ENCODE measurements around the gene DSN1. TPM values are rescaled to one million over a fixed set of nuclear protein-coding genes. Genes with fewer than 3 reads are reported as not detected.
A peak's percentile ranks its signal among the peaks of the same experiment; 100 is the strongest.

Gene DSN1
- total and polyA plus RNA-seq, 9 of the 15 experiments (the other 6 are each of a cell fraction or from before 2014, with no cell fraction given) = 23.3 to 45.3 (median 31.1) TPM

DNA sequence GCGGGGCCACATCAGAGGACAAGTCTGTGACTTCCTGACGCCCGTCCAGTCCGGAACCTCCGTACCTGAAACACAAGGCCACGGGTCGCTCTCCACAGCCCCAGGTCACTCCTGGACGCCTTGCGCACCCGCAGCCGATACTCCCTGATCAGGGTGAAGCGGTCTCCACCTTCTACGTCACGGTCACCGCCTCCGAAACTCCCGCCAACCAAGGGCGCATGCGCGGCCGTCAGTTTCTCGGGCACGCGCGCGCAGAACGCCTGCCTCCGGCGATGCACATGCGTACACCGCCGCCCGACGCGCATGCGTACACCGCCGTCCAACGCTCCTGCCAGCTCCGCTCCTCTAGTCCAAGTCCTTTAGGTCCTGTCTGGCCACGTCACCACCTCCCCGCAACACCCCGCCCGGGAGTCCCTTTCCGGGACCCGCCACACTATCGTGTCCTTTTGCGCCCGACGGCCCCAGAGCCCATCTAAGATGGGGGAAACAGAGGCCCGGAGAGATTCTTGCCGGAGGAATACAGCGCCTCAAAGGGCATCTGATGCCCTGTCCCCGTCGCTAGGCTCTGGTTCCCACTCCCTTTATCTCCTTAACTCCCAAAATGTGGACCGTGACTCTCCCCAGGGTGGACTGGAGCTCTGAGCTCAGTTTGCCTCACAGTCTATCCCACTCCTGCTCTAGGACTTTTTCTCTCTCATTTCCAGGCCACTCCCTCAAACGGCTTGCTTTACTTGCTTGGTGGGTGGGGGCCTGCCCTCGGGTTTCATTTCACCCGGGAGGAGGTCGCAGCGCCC is at the start of gene DSN1 (continued):
- TF ChIP-seq RBM17 (IDR thresholded peaks at IDR 0.05; ENCODE audit: borderline replicate concordance, low read depth, low read length) (no peak), ZNF12 (CRISPR knock-in tag; IDR thresholded peaks at IDR 0.05) (peak; percentile 5; the same call in 1 of the 2 replicates), CBFA2T3 (IDR thresholded peaks at IDR 0.05) (no peak; the same call in 1 of the 2 replicates), ZNF347 (CRISPR knock-in tag; IDR thresholded peaks at IDR 0.05; ENCODE audit: low read depth) (no peak), STAT5B (CRISPR knock-in tag; IDR thresholded peaks at IDR 0.05) (no peak), POLR2H (tag; IDR thresholded peaks at IDR 0.05; ENCODE audit: low read depth) (peak; percentile 71; the same call in 1 of the 2 replicates), ZNF76 (CRISPR knock-in tag; IDR thresholded peaks at IDR 0.05; ENCODE audit: borderline replicate concordance) (peak; percentile 60; the same call in 1 of the 2 replicates), RB1 (IDR thresholded peaks at IDR 0.05; ENCODE audit: low read depth) (peak; percentile 97), PHB2 (IDR thresholded peaks at IDR 0.05; ENCODE audit: low read depth) (no peak), ZNF79 (CRISPR knock-in tag; IDR thresholded peaks at IDR 0.05; ENCODE audit: low read depth) (no peak), ZNF197 (CRISPR knock-in tag; IDR thresholded peaks at IDR 0.05; ENCODE audit: low read depth) (no peak), ZNF507 (tag; conservative IDR thresholded peaks at IDR 0.05) (no peak), ZSCAN32 (CRISPR knock-in tag; IDR thresholded peaks at IDR 0.05) (no peak), ZSCAN29 (IDR thresholded peaks at IDR 0.05) (no peak), ZNF699 (CRISPR knock-in tag; IDR thresholded peaks at IDR 0.05; ENCODE audit: insufficient replicate concordance) (no peak), MEF2A (IDR thresholded peaks at IDR 0.05; ENCODE audit: control insufficient read depth, low read depth, low read length) (no peak)
- TF ChIP-seq, protein P1, sequence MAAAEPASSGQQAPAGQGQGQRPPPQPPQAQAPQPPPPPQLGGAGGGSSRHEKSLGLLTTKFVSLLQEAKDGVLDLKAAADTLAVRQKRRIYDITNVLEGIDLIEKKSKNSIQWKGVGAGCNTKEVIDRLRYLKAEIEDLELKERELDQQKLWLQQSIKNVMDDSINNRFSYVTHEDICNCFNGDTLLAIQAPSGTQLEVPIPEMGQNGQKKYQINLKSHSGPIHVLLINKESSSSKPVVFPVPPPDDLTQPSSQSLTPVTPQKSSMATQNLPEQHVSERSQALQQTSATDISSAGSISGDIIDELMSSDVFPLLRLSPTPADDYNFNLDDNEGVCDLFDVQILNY (CRISPR knock-in tag; IDR thresholded peaks at IDR 0.05) = no peak
- TF ChIP-seq, protein P2, sequence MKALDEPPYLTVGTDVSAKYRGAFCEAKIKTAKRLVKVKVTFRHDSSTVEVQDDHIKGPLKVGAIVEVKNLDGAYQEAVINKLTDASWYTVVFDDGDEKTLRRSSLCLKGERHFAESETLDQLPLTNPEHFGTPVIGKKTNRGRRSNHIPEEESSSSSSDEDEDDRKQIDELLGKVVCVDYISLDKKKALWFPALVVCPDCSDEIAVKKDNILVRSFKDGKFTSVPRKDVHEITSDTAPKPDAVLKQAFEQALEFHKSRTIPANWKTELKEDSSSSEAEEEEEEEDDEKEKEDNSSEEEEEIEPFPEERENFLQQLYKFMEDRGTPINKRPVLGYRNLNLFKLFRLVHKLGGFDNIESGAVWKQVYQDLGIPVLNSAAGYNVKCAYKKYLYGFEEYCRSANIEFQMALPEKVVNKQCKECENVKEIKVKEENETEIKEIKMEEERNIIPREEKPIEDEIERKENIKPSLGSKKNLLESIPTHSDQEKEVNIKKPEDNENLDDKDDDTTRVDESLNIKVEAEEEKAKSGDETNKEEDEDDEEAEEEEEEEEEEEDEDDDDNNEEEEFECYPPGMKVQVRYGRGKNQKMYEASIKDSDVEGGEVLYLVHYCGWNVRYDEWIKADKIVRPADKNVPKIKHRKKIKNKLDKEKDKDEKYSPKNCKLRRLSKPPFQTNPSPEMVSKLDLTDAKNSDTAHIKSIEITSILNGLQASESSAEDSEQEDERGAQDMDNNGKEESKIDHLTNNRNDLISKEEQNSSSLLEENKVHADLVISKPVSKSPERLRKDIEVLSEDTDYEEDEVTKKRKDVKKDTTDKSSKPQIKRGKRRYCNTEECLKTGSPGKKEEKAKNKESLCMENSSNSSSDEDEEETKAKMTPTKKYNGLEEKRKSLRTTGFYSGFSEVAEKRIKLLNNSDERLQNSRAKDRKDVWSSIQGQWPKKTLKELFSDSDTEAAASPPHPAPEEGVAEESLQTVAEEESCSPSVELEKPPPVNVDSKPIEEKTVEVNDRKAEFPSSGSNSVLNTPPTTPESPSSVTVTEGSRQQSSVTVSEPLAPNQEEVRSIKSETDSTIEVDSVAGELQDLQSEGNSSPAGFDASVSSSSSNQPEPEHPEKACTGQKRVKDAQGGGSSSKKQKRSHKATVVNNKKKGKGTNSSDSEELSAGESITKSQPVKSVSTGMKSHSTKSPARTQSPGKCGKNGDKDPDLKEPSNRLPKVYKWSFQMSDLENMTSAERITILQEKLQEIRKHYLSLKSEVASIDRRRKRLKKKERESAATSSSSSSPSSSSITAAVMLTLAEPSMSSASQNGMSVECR (CRISPR knock-in tag; IDR thresholded peaks at IDR 0.05) = peak; percentile 65
- TF ChIP-seq, protein P3, sequence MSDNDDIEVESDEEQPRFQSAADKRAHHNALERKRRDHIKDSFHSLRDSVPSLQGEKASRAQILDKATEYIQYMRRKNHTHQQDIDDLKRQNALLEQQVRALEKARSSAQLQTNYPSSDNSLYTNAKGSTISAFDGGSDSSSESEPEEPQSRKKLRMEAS (CRISPR knock-in tag; IDR thresholded peaks at IDR 0.05) = peak; percentile 84
- TF ChIP-seq, protein P4, sequence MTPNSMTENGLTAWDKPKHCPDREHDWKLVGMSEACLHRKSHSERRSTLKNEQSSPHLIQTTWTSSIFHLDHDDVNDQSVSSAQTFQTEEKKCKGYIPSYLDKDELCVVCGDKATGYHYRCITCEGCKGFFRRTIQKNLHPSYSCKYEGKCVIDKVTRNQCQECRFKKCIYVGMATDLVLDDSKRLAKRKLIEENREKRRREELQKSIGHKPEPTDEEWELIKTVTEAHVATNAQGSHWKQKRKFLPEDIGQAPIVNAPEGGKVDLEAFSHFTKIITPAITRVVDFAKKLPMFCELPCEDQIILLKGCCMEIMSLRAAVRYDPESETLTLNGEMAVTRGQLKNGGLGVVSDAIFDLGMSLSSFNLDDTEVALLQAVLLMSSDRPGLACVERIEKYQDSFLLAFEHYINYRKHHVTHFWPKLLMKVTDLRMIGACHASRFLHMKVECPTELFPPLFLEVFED (CRISPR knock-in tag; conservative IDR thresholded peaks at IDR 0.05) = 0 out of 2 replicates have a peak, but pooled peaks have one; percentile 44

Data from K562 (cell line).